ENCODE measurements around the gene FRYL. TPM values are rescaled to one million over a fixed set of nuclear protein-coding genes. Genes with fewer than 3 reads are reported as not detected.

FRYL gene
- total and polyA plus RNA-seq, 2 donors (not counting 1 experiment from before 2014, with no cell fraction given), result 20.3 to 61.4 TPM

DNA sequence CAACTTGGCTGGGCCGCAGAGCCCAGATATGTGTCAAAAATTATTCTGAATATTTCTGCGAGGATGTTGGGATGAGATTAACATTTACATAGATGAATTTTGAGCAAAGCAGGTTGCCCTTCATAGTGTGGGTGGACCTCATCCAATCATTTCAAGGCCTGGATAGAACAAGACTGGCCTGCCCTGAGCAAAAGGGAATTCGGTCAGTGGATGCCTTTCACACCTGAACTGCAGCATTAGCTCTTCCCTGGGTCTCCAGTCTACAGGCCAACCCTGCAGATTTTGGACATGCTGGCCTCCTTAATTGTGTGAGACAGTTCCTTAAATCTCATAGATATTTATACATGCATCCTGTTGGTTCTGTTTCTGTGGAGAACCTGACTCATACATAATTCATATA lies 329.3 kb downstream of the FRYL start:
- no peaks in the 10 kb centered on the region for H3K36me3 ChIP-seq (ENCODE audit: control insufficient read depth, insufficient read depth, low read length)
- no peaks in the 10 kb centered on the region for H3K9me3 ChIP-seq (ENCODE audit: control insufficient read depth, insufficient read depth, low read depth, low read length)
- H3K27ac ChIP-seq (ENCODE audit: insufficient read depth, low read length), result no peak overlapping the region
- no peak overlapping the region for H3K4me2 ChIP-seq (ENCODE audit: extremely low read depth, insufficient read depth, low read length)
- H3K4me1 ChIP-seq (ENCODE audit: control insufficient read depth, extremely low read depth, insufficient read depth, low read length), result no peaks in the 10 kb centered on the region
- no peak overlapping the region for H2AFZ ChIP-seq (ENCODE audit: low read length)
- H3K27me3 ChIP-seq (ENCODE audit: control insufficient read depth, insufficient read depth, low read length), result no peaks in the 10 kb centered on the region
- H3K79me2 ChIP-seq (ENCODE audit: control insufficient read depth, insufficient read depth, low read length), result no peaks in the 10 kb centered on the region
- no peak for DNase-seq (ENCODE audit: low read depth in 2 of 2)
- H4K20me1 ChIP-seq (ENCODE audit: control insufficient read depth, extremely low read depth, insufficient read depth, low read length), result no peaks in the 10 kb centered on the region
- TF ChIP-seq, protein P1, sequence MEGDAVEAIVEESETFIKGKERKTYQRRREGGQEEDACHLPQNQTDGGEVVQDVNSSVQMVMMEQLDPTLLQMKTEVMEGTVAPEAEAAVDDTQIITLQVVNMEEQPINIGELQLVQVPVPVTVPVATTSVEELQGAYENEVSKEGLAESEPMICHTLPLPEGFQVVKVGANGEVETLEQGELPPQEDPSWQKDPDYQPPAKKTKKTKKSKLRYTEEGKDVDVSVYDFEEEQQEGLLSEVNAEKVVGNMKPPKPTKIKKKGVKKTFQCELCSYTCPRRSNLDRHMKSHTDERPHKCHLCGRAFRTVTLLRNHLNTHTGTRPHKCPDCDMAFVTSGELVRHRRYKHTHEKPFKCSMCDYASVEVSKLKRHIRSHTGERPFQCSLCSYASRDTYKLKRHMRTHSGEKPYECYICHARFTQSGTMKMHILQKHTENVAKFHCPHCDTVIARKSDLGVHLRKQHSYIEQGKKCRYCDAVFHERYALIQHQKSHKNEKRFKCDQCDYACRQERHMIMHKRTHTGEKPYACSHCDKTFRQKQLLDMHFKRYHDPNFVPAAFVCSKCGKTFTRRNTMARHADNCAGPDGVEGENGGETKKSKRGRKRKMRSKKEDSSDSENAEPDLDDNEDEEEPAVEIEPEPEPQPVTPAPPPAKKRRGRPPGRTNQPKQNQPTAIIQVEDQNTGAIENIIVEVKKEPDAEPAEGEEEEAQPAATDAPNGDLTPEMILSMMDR (conservative IDR thresholded peaks at IDR 0.05 in 1 of 2, IDR thresholded peaks at IDR 0.05 in 1 of 2; ENCODE audit: low read depth in 1 of 2, low read length in 2 of 2), result no peak
- TF ChIP-seq EZH2 (IDR thresholded peaks at IDR 0.05; ENCODE audit: low read length, missing control alignments), result no peak
- no peak overlapping the region for H3K4me3 ChIP-seq (replicated peaks in 1 of 4; ENCODE audit: control extremely low read depth in 1 of 4, insufficient read depth in 1 of 4, low read depth in 3 of 4, low read length in 4 of 4)
- H3K9ac ChIP-seq (ENCODE audit: insufficient read depth, low read length), result no peak overlapping the region

DNA sequence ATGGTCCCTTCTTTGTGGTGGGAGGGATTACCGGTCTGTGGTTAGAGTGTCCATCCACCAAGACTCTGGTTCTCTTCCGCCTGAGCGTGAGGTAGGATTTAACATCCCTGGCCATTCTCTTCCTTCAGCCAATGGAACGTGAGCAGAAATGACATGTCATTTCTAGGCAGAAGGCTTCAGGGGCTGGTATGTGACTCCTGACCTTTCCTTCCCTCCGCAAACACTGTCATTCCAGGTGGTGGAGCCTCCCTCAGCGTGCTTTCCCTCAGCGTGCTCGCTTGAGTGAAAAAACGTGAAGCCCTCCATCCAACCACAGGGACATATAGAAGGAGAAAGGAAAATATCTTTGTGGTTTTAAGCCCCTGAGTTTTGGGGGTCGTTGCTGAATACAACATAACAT lies 330.9 kb downstream of the FRYL start:
- Histone ChIP-seq H3K79me2 (ENCODE audit: control insufficient read depth, insufficient read depth, low read length) (no peaks in the 10 kb centered on the region), H3K4me2 (ENCODE audit: extremely low read depth, insufficient read depth, low read length) (no peak overlapping the region), H3K4me1 (ENCODE audit: control insufficient read depth, extremely low read depth, insufficient read depth, low read length) (no peaks in the 10 kb centered on the region), H2AFZ (ENCODE audit: low read length) (no peak overlapping the region), H3K27ac (ENCODE audit: insufficient read depth, low read length) (no peak overlapping the region), H3K27me3 (ENCODE audit: control insufficient read depth, insufficient read depth, low read length) (no peaks in the 10 kb centered on the region), H3K36me3 (ENCODE audit: control insufficient read depth, insufficient read depth, low read length) (no peaks in the 10 kb centered on the region), H4K20me1 (ENCODE audit: control insufficient read depth, extremely low read depth, insufficient read depth, low read length) (no peaks in the 10 kb centered on the region), H3K9me3 (ENCODE audit: control insufficient read depth, insufficient read depth, low read depth, low read length) (no peaks in the 10 kb centered on the region), H3K9ac (ENCODE audit: insufficient read depth, low read length) (no peak overlapping the region), H3K4me3 (replicated peaks in 1 of 4; ENCODE audit: control extremely low read depth in 1 of 4, insufficient read depth in 1 of 4, low read depth in 3 of 4, low read length in 4 of 4) (no peak overlapping the region)
- DNase-seq (ENCODE audit: low read depth in 2 of 2), result no peak
- TF ChIP-seq EZH2 (IDR thresholded peaks at IDR 0.05; ENCODE audit: low read length, missing control alignments), result no peak
- TF ChIP-seq, protein P1 (conservative IDR thresholded peaks at IDR 0.05 in 1 of 2, IDR thresholded peaks at IDR 0.05 in 1 of 2; ENCODE audit: low read depth in 1 of 2, low read length in 2 of 2), result no peak

Other genes with a start within 250 kb of the FRYL start
- gene OCIAD1, start 50.8 kb upstream of the FRYL start, total RNA-seq, result 75.8 and 92.8 TPM in 2 replicates
- 157 and 163 TPM in 2 replicates for gene OCIAD1, start 50.8 kb upstream of the FRYL start, polyA plus RNA-seq
- gene OCIAD2, start 126.5 kb upstream of the FRYL start, total RNA-seq, result 20.5 and 34.0 TPM in 2 replicates
- 20.3 and 36.5 TPM in 2 replicates for gene OCIAD2, start 126.5 kb upstream of the FRYL start, polyA plus RNA-seq
- gene CWH43, start 206.0 kb upstream of the FRYL start, total RNA-seq, result not detected in 2 replicates
- gene CWH43, start 206.0 kb upstream of the FRYL start, polyA plus RNA-seq, result not detected in 2 replicates

Data from fibroblast of lung (primary cell).